Measurements from ENCODE around the gene SEM1. TPM values are rescaled to one million over a fixed set of nuclear protein-coding genes. Genes with fewer than 3 reads are reported as not detected.

The SEM1 gene
- total RNA-seq, 2 experiments from 2014 or later: 17.4 to 18.2 TPM

GRCh38 chr7:96640054-96640453, 69.6 kb downstream of the SEM1 start:
- H3K36me3 ChIP-seq (ENCODE audit: insufficient read depth, low read length): no peaks in the 10 kb centered on the region
- H3K9me3 ChIP-seq (ENCODE audit: control insufficient read depth in 1 of 2, insufficient read depth in 1 of 2, low read length in 2 of 2): no peaks in the 10 kb centered on the region
- no peaks in the 10 kb centered on the region for H3K9me3 Mint-ChIP-seq
- ATAC-seq (ENCODE audit: poor library complexity) (no peak), DNase-seq (no peak)
- H3K27ac ChIP-seq (ENCODE audit: low read depth in 1 of 2, low read length in 2 of 2): no peak overlapping the region
- no peaks in the 10 kb centered on the region for H3K4me1 Mint-ChIP-seq (ENCODE audit: low read depth)
- H3K27ac Mint-ChIP-seq: no peak overlapping the region
- no peaks in the 10 kb centered on the region for H3K27me3 ChIP-seq (ENCODE audit: control insufficient read depth in 1 of 2, insufficient read depth in 2 of 2, low read length in 2 of 2)
- H3K4me1 ChIP-seq (ENCODE audit: insufficient read depth, low read length): no peaks in the 10 kb centered on the region
- H3K4me3 ChIP-seq (ENCODE audit: low read length): no peak overlapping the region
- CTCF ChIA-PET: no interaction called here
- no peaks in the 10 kb centered on the region for H3K36me3 Mint-ChIP-seq (ENCODE audit: low read depth)
- intact Hi-C loops (cut with DNase I, micrococcal nuclease): no loop called here
- no peak overlapping the region for H3K4me3 Mint-ChIP-seq
- H3K27me3 Mint-ChIP-seq: no peaks in the 10 kb centered on the region
- TF ChIP-seq, protein P1, sequence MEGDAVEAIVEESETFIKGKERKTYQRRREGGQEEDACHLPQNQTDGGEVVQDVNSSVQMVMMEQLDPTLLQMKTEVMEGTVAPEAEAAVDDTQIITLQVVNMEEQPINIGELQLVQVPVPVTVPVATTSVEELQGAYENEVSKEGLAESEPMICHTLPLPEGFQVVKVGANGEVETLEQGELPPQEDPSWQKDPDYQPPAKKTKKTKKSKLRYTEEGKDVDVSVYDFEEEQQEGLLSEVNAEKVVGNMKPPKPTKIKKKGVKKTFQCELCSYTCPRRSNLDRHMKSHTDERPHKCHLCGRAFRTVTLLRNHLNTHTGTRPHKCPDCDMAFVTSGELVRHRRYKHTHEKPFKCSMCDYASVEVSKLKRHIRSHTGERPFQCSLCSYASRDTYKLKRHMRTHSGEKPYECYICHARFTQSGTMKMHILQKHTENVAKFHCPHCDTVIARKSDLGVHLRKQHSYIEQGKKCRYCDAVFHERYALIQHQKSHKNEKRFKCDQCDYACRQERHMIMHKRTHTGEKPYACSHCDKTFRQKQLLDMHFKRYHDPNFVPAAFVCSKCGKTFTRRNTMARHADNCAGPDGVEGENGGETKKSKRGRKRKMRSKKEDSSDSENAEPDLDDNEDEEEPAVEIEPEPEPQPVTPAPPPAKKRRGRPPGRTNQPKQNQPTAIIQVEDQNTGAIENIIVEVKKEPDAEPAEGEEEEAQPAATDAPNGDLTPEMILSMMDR (IDR thresholded peaks at IDR 0.05): no peak
- POLR2A ChIA-PET: no interaction called here

Data from CD4-positive, alpha-beta T cell (primary cell).